SK-N-SH (cell line): ENCODE measurements around the gene PLCG1. TPM values are rescaled to one million over a fixed set of nuclear protein-coding genes. Genes with fewer than 3 reads are reported as not detected.

ENCODE experiments used
- CTCF ChIA-PET: fragments of 300-600, 350-600 bp; formaldehyde crosslinking; extraction: SDS; loops from one replicate; lab custom pipeline; 2021; lab: Yijun Ruan, JAX
- POLR2A ChIA-PET: fragments of 350-600 bp; sonication (Branson Sonifier 250); formaldehyde crosslinking; extraction: SDS; loops from one replicate; lab custom pipeline; 2020; ENCODE audit warnings: antibody characterized with exemption, inconsistent platforms; lab: Yijun Ruan, JAX
- DNase-seq: peaks from one replicate; pipeline ENCODE4 v3.0.0; 2012
- H2AFZ ChIP-seq: fragments of 200-600 bp; sonication (generic); 2 replicates; pipeline ENCODE4 v1.8.1; 2016; ENCODE audit warnings: antibody characterized with exemption, mild to moderate bottlenecking, low read depth
- H3F3A ChIP-seq: fragments of 200-600 bp; sonication (generic); replicated peaks from 2 replicates; pipeline ENCODE3; 2016; ENCODE audit warnings: antibody characterized with exemption, mild to moderate bottlenecking; ENCODE audit not compliant: insufficient read depth
- H3K27ac ChIP-seq, 2 experiments: fragments of 200-500 bp in 1 of 2; fragments of 200-600 bp in 1 of 2; sonication (Bioruptor generic) in 1 of 2; sonication (generic), shearing (Covaris generic) in 1 of 2; 2 replicates each; pipeline versions ENCODE4 v1.5.1 to v1.6.1; 2014 to 2016; ENCODE audit warnings: low read depth in 2 of 2, inconsistent platforms in 1 of 2, low read length in 1 of 2, mild to moderate bottlenecking in 1 of 2, mixed read lengths in 1 of 2
- H3K27me3 ChIP-seq: fragments of 200-600 bp; sonication (generic), shearing (Covaris generic); 2 replicates; pipeline ENCODE4 v1.6.1; 2016; ENCODE audit warnings: mixed run types; ENCODE audit not compliant: insufficient read depth
- H3K36me3 ChIP-seq, 2 experiments: fragments of 200-500 bp in 1 of 2; fragments of 200-600 bp in 1 of 2; sonication (Bioruptor generic) in 1 of 2; sonication (generic) in 1 of 2; replicated peaks in 1 of 2; 2 replicates each; pipeline versions ENCODE3 to v1.5.1; 2014 to 2016; ENCODE audit warnings: low read length in 1 of 2, mild to moderate bottlenecking in 1 of 2; ENCODE audit not compliant: insufficient read depth in 2 of 2, control insufficient read depth in 1 of 2
- H3K4me1 ChIP-seq, 2 experiments: fragments of 200-500 bp in 1 of 2; fragments of 200-600 bp in 1 of 2; sonication (Bioruptor generic) in 1 of 2; sonication (generic), shearing (Covaris generic) in 1 of 2; 2 replicates each; pipeline versions ENCODE4 v1.5.1 to v1.6.1; 2014 to 2016; ENCODE audit warnings: low read depth in 1 of 2, low read length in 1 of 2, mixed run types in 1 of 2; ENCODE audit not compliant: insufficient read depth in 2 of 2, control insufficient read depth in 1 of 2
- H3K4me2 ChIP-seq: fragments of 200-600 bp; sonication (generic), shearing (Covaris generic); 2 replicates; pipeline ENCODE4 v1.6.1; 2017; ENCODE audit warnings: mixed run types
- H3K4me3 ChIP-seq, 2 experiments: fragments of 200-500 bp in 1 of 2; fragments of 200-600 bp in 1 of 2; sonication (Bioruptor generic) in 1 of 2; sonication (generic), shearing (Covaris generic) in 1 of 2; 2 replicates each; pipeline versions ENCODE4 v1.5.1 to v1.8.1; 2014 to 2016; ENCODE audit warnings: low read depth in 2 of 2, inconsistent platforms in 1 of 2, low read length in 1 of 2, mild to moderate bottlenecking in 1 of 2, mixed read lengths in 1 of 2, moderate library complexity in 1 of 2
- H3K79me2 ChIP-seq: fragments of 200-600 bp; sonication (generic); 2 replicates; pipeline ENCODE4 v1.8.1; 2017; ENCODE audit warnings: mild to moderate bottlenecking; ENCODE audit not compliant: insufficient read depth
- H3K9ac ChIP-seq: fragments of 200-600 bp; sonication (generic); 2 replicates; pipeline ENCODE4 v1.6.1; 2017; ENCODE audit warnings: mixed run types
- H3K9me2 ChIP-seq: fragments of 200-600 bp; sonication (generic); 2 replicates; pipeline ENCODE4 v1.6.1; 2017; ENCODE audit warnings: mixed run types
- H3K9me3 ChIP-seq: fragments of 200-600 bp; sonication (generic); 2 replicates; pipeline ENCODE4 v1.6.1; 2017; ENCODE audit warnings: mixed run types, mild to moderate bottlenecking, moderate library complexity
- H4K20me1 ChIP-seq: fragments of 200-600 bp; sonication (generic); 2 replicates; pipeline ENCODE4 v1.6.1; 2017; ENCODE audit warnings: mild to moderate bottlenecking, mixed run types; ENCODE audit not compliant: insufficient read depth
- CTCF ChIP-seq: fragments of 200-600 bp; sonication (generic); IDR thresholded peaks from 2 replicates; pipeline ENCODE4 v1.6.1; 2017; ENCODE audit warnings: antibody characterized with exemption, mild to moderate bottlenecking, moderate library complexity
- EP300 ChIP-seq, 2 experiments: IDR thresholded peaks; 2 replicates each; pipeline versions ENCODE4 v1.4.0 to v1.6.1; 2012; ENCODE audit warnings: borderline replicate concordance in 1 of 2, low read depth in 1 of 2, low read length in 1 of 2
- EZH2phosphoT487 ChIP-seq: fragments of 200-600 bp; sonication (generic); IDR thresholded peaks from 2 replicates; pipeline ENCODE4 v1.6.1; 2017; ENCODE audit warnings: low read depth, mixed run types, mild to moderate bottlenecking, antibody characterized with exemption, moderate library complexity, borderline replicate concordance
- FOXJ3 ChIP-seq: sonication (generic); formaldehyde crosslinking; IDR thresholded peaks from 2 replicates; pipeline ENCODE4 v1.5.1; 2020; ENCODE audit warnings: mild to moderate bottlenecking, missing genetic modification reagents
- FOXM1 ChIP-seq: IDR thresholded peaks from 2 replicates; pipeline ENCODE4 v1.4.0; 2012; ENCODE audit warnings: low read depth, mild to moderate bottlenecking
- GABPA ChIP-seq: IDR thresholded peaks from 2 replicates; pipeline ENCODE4 v1.4.0; 2012; ENCODE audit warnings: low read depth, mild to moderate bottlenecking
- GATA2 ChIP-seq: sonication (generic); formaldehyde crosslinking; IDR thresholded peaks from 2 replicates; pipeline ENCODE4 v1.5.0; 2020; ENCODE audit warnings: mild to moderate bottlenecking, missing genetic modification reagents
- JUND ChIP-seq: IDR thresholded peaks from 2 replicates; pipeline ENCODE4 v1.4.0; 2012
- NFIC ChIP-seq: IDR thresholded peaks from 2 replicates; pipeline ENCODE4 v1.4.0; 2012; ENCODE audit warnings: borderline replicate concordance
- RAD21 ChIP-seq: IDR thresholded peaks from 2 replicates; pipeline ENCODE4 v1.6.1; 2012; ENCODE audit warnings: mild to moderate bottlenecking, low read length
- REST ChIP-seq: IDR thresholded peaks from 2 replicates; pipeline ENCODE4 v1.6.1; 2012; ENCODE audit warnings: mild to moderate bottlenecking, low read depth, low read length, moderate library complexity
- RFX5 ChIP-seq: IDR thresholded peaks from 2 replicates; pipeline ENCODE4 v1.6.1; 2012; ENCODE audit warnings: mild to moderate bottlenecking, improper control_type of control experiment, low read length
- TCF12 ChIP-seq: IDR thresholded peaks from 2 replicates; pipeline ENCODE4 v1.4.0; 2012
- USF1 ChIP-seq: IDR thresholded peaks from 2 replicates; pipeline ENCODE4 v1.4.0; 2012; ENCODE audit warnings: low read depth, borderline replicate concordance
- USF2 ChIP-seq: fragments of 150-350 bp; IDR thresholded peaks from 2 replicates; pipeline ENCODE4 v1.6.1; 2017; ENCODE audit warnings: antibody characterized with exemption, low read length, low read depth, borderline replicate concordance
- WGBS: methylation state at CpG from one replicate; pipeline ENCODE4 v1.1.6; 2017; ENCODE audit warnings: low lambda C conversion rate; 5-methylcytosine and 5-hydroxymethylcytosine counted together
- polyA plus RNA-seq, 3 experiments: library from polyadenylated mRNA; depleted of rRNA; stranded (reverse); fragments of >200 nt; gene quantifications; 2 replicates each; pipeline ENCODE4 v1.2.3, GENCODE V29; 2012

PLCG1 gene
- polyA plus RNA-seq, 1 of the 3 experiments (the other 2 are of a cell fraction) = 81.4 TPM

- TF ChIP-seq EP300 (IDR thresholded peaks at IDR 0.05; ENCODE audit: borderline replicate concordance in 1 of 2, low read depth in 1 of 2, low read length in 1 of 2) = no peak
- TF ChIP-seq, all 33 proteins: peak for 0
Measured at GRCh38 chr20:41191562-41192500, 54.5 kb downstream of the PLCG1 start (continued).

- Histone ChIP-seq H3K27ac (no peak overlapping the region), H2AFZ (no peak overlapping the region), H3K79me2 (no peaks in the 10 kb centered on the region), H3K9ac (no peak overlapping the region), H3K27me3 (no peaks in the 10 kb centered on the region), H3K9me2 (no peaks in the 10 kb centered on the region), H3K36me3 (peaks cover 0 to 37% of the 10 kb centered on the region in 2 experiments), H3K4me2 (no peak overlapping the region), H4K20me1 (no peaks in the 10 kb centered on the region), H3K9me3 (peaks cover 16% of the 10 kb centered on the region; the same call in 1 of the 2 replicates), H3K4me3 (no peak overlapping the region), H3K4me1 (no peaks in the 10 kb centered on the region), H3F3A (no peaks in the 10 kb centered on the region)
- 14% methylated on average over 1 of the region's 3 CpGs for WGBS
- DNase-seq = no peak
- CTCF ChIA-PET = no interaction called here
- TF ChIP-seq REST (no peak), TCF12 (no peak), GABPA (no peak), FOXJ3 (CRISPR knock-in tag) (no peak), FOXM1 (no peak), GATA2 (CRISPR knock-in tag) (no peak), EZH2phosphoT487 (no peak), JUND (no peak), CTCF (no peak), USF1 (no peak), USF2 (no peak), NFIC (no peak), RFX5 (no peak), EP300 (IDR thresholded peaks at IDR 0.05; ENCODE audit: borderline replicate concordance in 1 of 2, low read depth in 1 of 2, low read length in 1 of 2) (no peak), RAD21 (no peak)
- POLR2A ChIA-PET = no interaction called here
Measured at GRCh38 chr20:41192575-41192974, 55.2 kb downstream of the PLCG1 start.
